OCI-LY7 (cell line): Measurements from ENCODE around the gene SYNGR4. TPM values are rescaled to one million over a fixed set of nuclear protein-coding genes. Genes with fewer than 3 reads are reported as not detected.

Experiments
- BruUV-seq: library from RNA; stranded (reverse); fragments of 400-500 nt; replicated peaks from 2 replicates; lab custom pipeline; 2021; lab: Mats Ljungman, UMichigan
- CTCF ChIA-PET: fragments of 300-600 bp; sonication (Branson Sonifier 250); formaldehyde crosslinking; loops from one replicate; lab custom pipeline; 2022; ENCODE audit warnings: antibody characterized with exemption; ENCODE audit not compliant: unreplicated experiment; lab: Charles Lee
- POLR2A ChIA-PET: fragments of 300-600 bp; sonication (Branson Sonifier 250); formaldehyde crosslinking; loops from one replicate; lab custom pipeline; 2022; ENCODE audit warnings: antibody characterized with exemption; lab: Charles Lee
- DNase-seq: peaks from one replicate; pipeline ENCODE4 v3.0.0-alpha.2; 2015; ENCODE audit warnings: low spot score
- H2AFZ ChIP-seq: fragments of 200-600 bp; sonication (generic), shearing (Covaris generic); 2 replicates; pipeline ENCODE4 v1.6.1; 2014; ENCODE audit warnings: mild to moderate bottlenecking, antibody characterized with exemption, low read length, moderate library complexity
- H3K27ac ChIP-seq: fragments of 200-600 bp; sonication (generic); 2 replicates; pipeline ENCODE4 v1.5.1; 2014; ENCODE audit warnings: mixed run types, low read depth, mild to moderate bottlenecking, moderate library complexity, low read length, inconsistent platforms; ENCODE audit not compliant: poor library complexity, severe bottlenecking
- H3K36me3 ChIP-seq: fragments of 200-600 bp; sonication (generic); 2 replicates; pipeline ENCODE4 v1.6.1; 2014; ENCODE audit warnings: mild to moderate bottlenecking, antibody characterized with exemption, low read length, moderate library complexity, mixed read lengths; ENCODE audit not compliant: insufficient read depth
- H3K4me1 ChIP-seq: fragments of 200-600 bp; sonication (generic); 2 replicates; pipeline ENCODE4 v1.5.1; 2014; ENCODE audit warnings: mild to moderate bottlenecking, low read length; ENCODE audit not compliant: insufficient read depth, poor library complexity, severe bottlenecking
- H3K4me2 ChIP-seq: fragments of 200-600 bp; sonication (generic); 2 replicates; pipeline ENCODE4 v1.6.1; 2014; ENCODE audit warnings: mild to moderate bottlenecking, low read length
- H3K4me3 ChIP-seq: fragments of 200-600 bp; sonication (generic); 2 replicates; pipeline ENCODE4 v1.5.1; 2014; ENCODE audit warnings: mild to moderate bottlenecking, low read depth, low read length; ENCODE audit not compliant: poor library complexity, severe bottlenecking
- H3K79me2 ChIP-seq: fragments of 200-600 bp; sonication (generic); 2 replicates; pipeline ENCODE4 v1.6.1; 2016; ENCODE audit warnings: low read depth, mild to moderate bottlenecking, low read length, moderate library complexity, mixed read lengths; ENCODE audit not compliant: insufficient read depth
- H3K9me2 ChIP-seq: fragments of 200-600 bp; sonication (generic); 2 replicates; pipeline ENCODE4 v1.6.1; 2016; ENCODE audit warnings: mild to moderate bottlenecking, low read length, mixed read lengths; ENCODE audit not compliant: insufficient read depth
- H3K9me3 ChIP-seq: fragments of 200-600 bp; sonication (generic); 2 replicates; pipeline ENCODE4 v1.6.1; 2014; ENCODE audit warnings: mild to moderate bottlenecking, mixed run types, low read length, mixed read lengths
- H4K20me1 ChIP-seq: fragments of 200-600 bp; sonication (generic); 2 replicates; pipeline ENCODE4 v1.6.1; 2014; ENCODE audit warnings: mild to moderate bottlenecking, antibody characterized with exemption, low read length, moderate library complexity, mixed read lengths; ENCODE audit not compliant: insufficient read depth
- CTCF ChIP-seq: fragments of 200-600 bp; sonication (generic); conservative IDR thresholded peaks from 2 replicates; pipeline ENCODE4 v1.5.1; 2014; ENCODE audit warnings: mild to moderate bottlenecking, antibody characterized with exemption, low read length, moderate library complexity, mixed read lengths
- EZH2phosphoT487 ChIP-seq: fragments of 200-600 bp; sonication (generic); IDR thresholded peaks from 2 replicates; pipeline ENCODE4 v1.6.1; 2018; ENCODE audit warnings: low read depth, borderline replicate concordance, mild to moderate bottlenecking, mixed run types, antibody characterized with exemption, low read length, moderate library complexity, mixed read lengths
- intact Hi-C: fragments of 100-400 bp; cut with micrococcal nuclease; formaldehyde crosslinking; loops from one replicate; pipeline ENCODE4 v1.10.0; 2022; ENCODE audit not compliant: unreplicated experiment
- total RNA-seq, 2 experiments: library from RNA; depleted of rRNA in 1 of 2; stranded (reverse); fragments of >200 nt in 1 of 2; shearing (Covaris generic) in 1 of 2; gene quantifications; 2 replicates each; pipeline ENCODE4 v1.2.3, GENCODE V29; 2014 to 2022

Gene SYNGR4
- total RNA-seq, 2 experiments from 2014 or later, result 0.38 to 1.2 TPM

- H3K9me3 ChIP-seq, result no peaks in the 10 kb centered on the region
- no peaks in the 10 kb centered on the region for H3K4me1 ChIP-seq
- H3K79me2 ChIP-seq, result no peaks in the 10 kb centered on the region
- TF ChIP-seq EZH2phosphoT487, result no peak
- no TSS peak for BruUV-seq
- no peaks in the 10 kb centered on the region for H3K9me2 ChIP-seq
- POLR2A ChIA-PET, result no interaction called here
- H4K20me1 ChIP-seq, result no peaks in the 10 kb centered on the region
- no peak overlapping the region for H2AFZ ChIP-seq
- H3K4me3 ChIP-seq, result no peak overlapping the region
- H3K4me2 ChIP-seq, result no peak overlapping the region
- CTCF ChIA-PET, result interaction anchor here (1.0 kb wide), 1 partner anchor 12 kb away, joined by 3 read pairs; no protein-coding TSS in a partner anchor
- no peaks in the 10 kb centered on the region; the same call in 1 of the 2 replicates for H3K36me3 ChIP-seq
- intact Hi-C loops, result no loop called here
- H3K27ac ChIP-seq, result no peak overlapping the region
- DNase-seq, result no peak
Observed at GRCh38 chr19:48344892-48345291, 19.3 kb upstream of the SYNGR4 start.

- TF ChIP-seq EZH2phosphoT487 (no peak), CTCF (no peak)
- ChIA-PET POLR2A (interaction anchor here (0.6 kb wide), 1 partner anchor 10 kb away, joined by 4 read pairs; no protein-coding TSS in a partner anchor), CTCF (interaction anchor here (1.0 kb wide), 1 partner anchor 13 kb away, joined by 3 read pairs; no protein-coding TSS in a partner anchor)
- H4K20me1 ChIP-seq, result no peaks in the 10 kb centered on the region
- no peaks in the 10 kb centered on the region; the same call in 1 of the 2 replicates for H3K36me3 ChIP-seq
- H2AFZ ChIP-seq, result no peak overlapping the region
- no peak overlapping the region for H3K4me3 ChIP-seq
- DNase-seq, result no peak
- no peaks in the 10 kb centered on the region for H3K9me3 ChIP-seq
- H3K27ac ChIP-seq, result no peak overlapping the region
- H3K4me2 ChIP-seq, result no peak overlapping the region
- BruUV-seq, result no TSS peak
- H3K79me2 ChIP-seq, result no peaks in the 10 kb centered on the region
- H3K9me2 ChIP-seq, result no peaks in the 10 kb centered on the region
- intact Hi-C loops, result no loop called here
- no peaks in the 10 kb centered on the region for H3K4me1 ChIP-seq
Observed at GRCh38 chr19:48346191-48346590, 18.0 kb upstream of the SYNGR4 start.

GRCh38 chr19:48348045-48348444, 16.1 kb upstream of the SYNGR4 start:
- Histone ChIP-seq H2AFZ (no peak overlapping the region), H3K27ac (no peak overlapping the region), H3K4me2 (no peak overlapping the region), H3K79me2 (no peaks in the 10 kb centered on the region), H3K9me3 (no peaks in the 10 kb centered on the region), H3K9me2 (no peaks in the 10 kb centered on the region), H3K4me1 (no peaks in the 10 kb centered on the region), H3K4me3 (no peak overlapping the region), H3K36me3 (no peaks in the 10 kb centered on the region; the same call in 1 of the 2 replicates), H4K20me1 (no peaks in the 10 kb centered on the region)
- BruUV-seq, result no TSS peak
- ChIA-PET POLR2A (interaction anchor here (0.7 kb wide), 1 partner anchor 15 kb away, joined by 3 read pairs; no protein-coding TSS in a partner anchor), CTCF (no interaction called here)
- TF ChIP-seq CTCF (no peak), EZH2phosphoT487 (no peak)
- intact Hi-C loops, result no loop called here
- no peak for DNase-seq
